Lower leg skin (tissue), 4 donors: ENCODE measurements around the gene WFDC1. TPM values are rescaled to one million over a fixed set of nuclear protein-coding genes. Genes with fewer than 3 reads are reported as not detected.

Experiments used
- DNase-seq, 2 donors: peaks; one replicate each; pipeline ENCODE4 v3.0.0-alpha.2; 2019; ENCODE audit warnings: low spot score in 2 of 2
- H3K4me3 ChIP-seq: fragments of 200-600 bp; sonication (generic); 2 replicates; pipeline ENCODE4 v1.5.1; 2017; ENCODE audit warnings: mild to moderate bottlenecking, low read depth; ENCODE audit not compliant: poor library complexity, severe bottlenecking
- POLR2A ChIP-seq, 2 donors: fragments of 450-650 bp; IDR thresholded peaks; one replicate each; pipeline ENCODE4 v1.6.1; 2016 to 2017; ENCODE audit warnings: antibody characterized with exemption in 2 of 2, mild to moderate bottlenecking in 1 of 2, moderate library complexity in 1 of 2
- WGBS, 2 donors: methylation state at CpG; one replicate each; pipeline ENCODE4 v1.1.5; 2018; 5-methylcytosine and 5-hydroxymethylcytosine counted together
- intact Hi-C: fragments of 100-400 bp; cut with DNase I; formaldehyde crosslinking; loops from one replicate; pipeline ENCODE4 v1.15.0; 2023; ENCODE audit warnings: low total_unique reads
- total RNA-seq, 4 donors: library from RNA; depleted of rRNA; stranded (reverse); fragments of >200 nt; gene quantifications; one replicate each; pipeline ENCODE4 v1.1.0, GENCODE V29; 2016
- TF ChIP-seq, protein P1 (sequence below), 3 donors: fragments of 450-650 bp; IDR thresholded peaks; one replicate each; pipeline ENCODE4 v1.5.1; 2016; ENCODE audit warnings: antibody characterized with exemption in 3 of 3, mild to moderate bottlenecking in 3 of 3, moderate library complexity in 2 of 3

WFDC1 gene
- total RNA-seq, 4 donors from 2014 or later: 0.91 to 2.2 (median 1.3) TPM; not detected in 1

DNA sequence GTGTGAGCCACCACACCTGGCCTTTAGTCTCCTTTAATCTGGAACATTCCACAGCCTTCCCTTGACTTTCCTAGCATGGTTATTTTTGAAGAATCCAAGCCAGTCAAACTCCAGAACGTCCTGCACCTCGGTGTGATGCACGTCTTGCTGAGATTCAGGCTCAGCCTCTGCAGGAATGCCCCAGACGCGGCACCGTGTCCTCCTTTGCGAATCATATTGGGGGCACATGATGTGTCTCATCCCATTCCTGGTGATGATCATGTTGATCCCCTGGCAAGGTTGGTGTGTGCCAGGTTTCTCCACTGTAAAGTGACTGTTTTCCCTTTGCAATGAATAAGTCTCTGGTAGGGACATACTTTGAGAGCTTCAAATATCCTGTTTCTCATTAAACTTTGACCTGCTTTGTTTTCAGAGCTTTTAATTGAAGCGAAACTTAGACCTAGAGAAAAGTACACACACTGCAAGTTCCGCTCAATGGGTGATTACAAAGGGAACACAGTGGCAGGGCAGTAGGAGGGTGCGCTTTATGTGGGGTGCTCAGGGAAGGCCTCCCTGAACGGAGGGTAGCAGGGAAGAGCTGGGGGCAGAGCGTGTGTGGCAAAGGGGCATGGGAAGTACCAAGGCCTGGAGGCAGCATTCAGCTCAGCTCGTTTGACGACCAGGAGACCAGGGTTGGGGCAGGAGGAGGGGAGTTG lies 64.1 kb downstream of the WFDC1 start:
- DNase-seq: no peak
- no peak overlapping the region for H3K4me3 ChIP-seq
- WGBS, 2 donors: 82 to 86% methylated on average over 14 of the region's 14 CpGs
- TF ChIP-seq POLR2A (IDR thresholded peaks at IDR 0.05): no peak
- TF ChIP-seq, protein P1, sequence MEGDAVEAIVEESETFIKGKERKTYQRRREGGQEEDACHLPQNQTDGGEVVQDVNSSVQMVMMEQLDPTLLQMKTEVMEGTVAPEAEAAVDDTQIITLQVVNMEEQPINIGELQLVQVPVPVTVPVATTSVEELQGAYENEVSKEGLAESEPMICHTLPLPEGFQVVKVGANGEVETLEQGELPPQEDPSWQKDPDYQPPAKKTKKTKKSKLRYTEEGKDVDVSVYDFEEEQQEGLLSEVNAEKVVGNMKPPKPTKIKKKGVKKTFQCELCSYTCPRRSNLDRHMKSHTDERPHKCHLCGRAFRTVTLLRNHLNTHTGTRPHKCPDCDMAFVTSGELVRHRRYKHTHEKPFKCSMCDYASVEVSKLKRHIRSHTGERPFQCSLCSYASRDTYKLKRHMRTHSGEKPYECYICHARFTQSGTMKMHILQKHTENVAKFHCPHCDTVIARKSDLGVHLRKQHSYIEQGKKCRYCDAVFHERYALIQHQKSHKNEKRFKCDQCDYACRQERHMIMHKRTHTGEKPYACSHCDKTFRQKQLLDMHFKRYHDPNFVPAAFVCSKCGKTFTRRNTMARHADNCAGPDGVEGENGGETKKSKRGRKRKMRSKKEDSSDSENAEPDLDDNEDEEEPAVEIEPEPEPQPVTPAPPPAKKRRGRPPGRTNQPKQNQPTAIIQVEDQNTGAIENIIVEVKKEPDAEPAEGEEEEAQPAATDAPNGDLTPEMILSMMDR (IDR thresholded peaks at IDR 0.05): no peak
- intact Hi-C loops: no loop called here

DNA sequence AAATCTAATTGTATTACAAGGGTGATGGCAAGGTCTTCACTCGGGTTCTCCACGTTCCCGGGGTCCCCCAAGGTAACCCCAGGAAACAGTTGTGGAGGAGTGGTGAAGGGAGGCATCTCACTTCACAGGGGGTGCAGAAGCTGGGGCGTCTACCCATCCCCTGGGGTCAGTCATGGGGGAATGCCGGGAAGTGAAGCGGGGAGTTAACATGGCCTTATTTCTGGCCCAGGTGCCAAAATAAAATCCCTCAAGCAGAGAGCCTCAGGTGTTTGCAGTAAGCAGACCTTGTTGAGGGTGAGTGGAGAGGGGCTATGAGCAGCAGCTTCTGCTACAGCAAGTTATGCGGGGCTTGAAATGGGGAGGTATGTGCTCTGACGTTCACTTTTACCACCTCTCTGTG lies 64.6 kb downstream of the WFDC1 start:
- H3K4me3 ChIP-seq: no peak overlapping the region
- TF ChIP-seq, protein P1 (IDR thresholded peaks at IDR 0.05): no peak
- TF ChIP-seq POLR2A (IDR thresholded peaks at IDR 0.05): no peak
- 82 to 83% methylated on average over 7 to 8 of the region's 8 CpGs for WGBS, 2 donors
- intact Hi-C loops: no loop called here
- no peak for DNase-seq

DNA sequence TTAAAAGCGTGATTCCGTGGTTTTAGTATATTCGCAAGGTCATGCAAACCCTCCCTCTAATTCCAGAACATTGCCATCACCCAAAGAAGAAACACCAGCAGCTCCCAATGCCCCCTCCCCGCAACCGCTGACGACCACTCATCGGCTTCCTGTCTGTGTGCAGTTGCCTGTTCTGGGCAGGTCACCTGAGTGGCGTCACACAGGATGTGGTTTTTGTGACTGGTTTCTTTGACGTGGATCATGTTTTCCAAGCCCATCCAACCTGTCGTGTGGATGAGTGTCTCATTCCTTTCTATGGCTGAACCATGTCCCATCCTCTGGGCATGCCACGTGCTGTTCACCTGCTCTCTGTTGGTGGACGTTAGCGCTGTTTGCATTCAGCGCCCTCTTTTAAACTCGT lies 65.5 kb downstream of the WFDC1 start:
- no peak for DNase-seq
- no peak for TF ChIP-seq POLR2A (IDR thresholded peaks at IDR 0.05)
- TF ChIP-seq, protein P1 (IDR thresholded peaks at IDR 0.05): no peak
- H3K4me3 ChIP-seq: no peak overlapping the region
- WGBS, 2 donors: 87 to 88% methylated on average over 15 of the region's 15 CpGs
- intact Hi-C loops: no loop called here

DNA sequence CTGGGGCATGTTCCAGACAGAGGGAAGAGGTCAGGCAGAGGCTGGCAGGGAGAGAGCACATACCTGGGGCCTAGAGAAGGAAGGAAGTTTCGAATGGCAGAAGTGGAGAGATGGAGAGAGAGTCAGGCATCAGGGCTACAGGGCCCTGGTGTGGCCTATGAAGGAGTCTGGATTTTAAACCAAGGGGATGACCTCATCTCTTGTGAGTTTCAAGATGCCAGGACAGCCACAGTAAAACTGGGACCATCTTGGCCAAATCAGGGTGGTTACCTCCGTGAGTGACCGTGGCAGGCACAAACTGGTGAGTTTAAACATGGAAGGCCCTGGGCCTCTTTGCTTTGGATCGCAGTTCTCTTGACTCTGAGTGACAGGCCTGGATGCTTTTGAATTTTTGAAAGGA lies 66.1 kb downstream of the WFDC1 start:
- intact Hi-C loops: no loop called here
- TF ChIP-seq POLR2A (IDR thresholded peaks at IDR 0.05): no peak
- TF ChIP-seq, protein P1 (IDR thresholded peaks at IDR 0.05): no peak
- WGBS, 2 donors: 82 to 93% methylated on average over 4 of the region's 4 CpGs
- DNase-seq: no peak
- H3K4me3 ChIP-seq: no peak overlapping the region

DNA sequence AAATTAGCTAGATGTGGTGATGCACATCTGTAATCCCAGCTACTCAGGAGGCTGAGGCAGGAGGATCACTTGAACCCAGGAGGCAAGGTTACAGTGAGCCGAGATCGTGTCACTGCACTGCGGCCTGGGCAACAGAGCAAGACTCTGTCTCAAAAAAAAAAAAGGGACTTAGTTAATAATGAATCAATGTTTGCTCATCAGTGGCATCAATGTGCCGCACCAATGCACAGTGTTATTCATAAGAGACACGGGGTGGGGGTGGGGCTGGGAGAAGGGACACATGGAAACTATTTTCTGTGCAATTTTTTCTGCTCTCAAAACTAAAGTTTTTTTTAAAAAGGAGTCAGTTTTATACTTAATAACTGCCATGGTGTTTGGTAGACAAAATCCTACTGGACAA lies 66.9 kb downstream of the WFDC1 start:
- intact Hi-C loops: no loop called here

More for the DNA sequence above, 66.9 kb downstream of the WFDC1 start:
- H3K4me3 ChIP-seq: no peak overlapping the region
- WGBS, 2 donors: 67 to 77% methylated on average over 5 of the region's 5 CpGs
- DNase-seq: no peak
- TF ChIP-seq POLR2A (IDR thresholded peaks at IDR 0.05): no peak
- TF ChIP-seq, protein P1 (IDR thresholded peaks at IDR 0.05): no peak
